GM12878 (cell line): ENCODE results near the gene SORBS1. TPM values are rescaled to one million over a fixed set of nuclear protein-coding genes. Genes with fewer than 3 reads are reported as not detected.

Experiments
- ATAC-seq: fragments of 200-7000 bp; cut with Tn5 transposase; 3 replicates; pipeline ENCODE4 v1.9.1; 2020; ENCODE audit warnings: mild to moderate bottlenecking, moderate library complexity
- BruUV-seq: library from RNA; stranded (reverse); fragments of 400-500 nt; replicated peaks from 2 replicates; lab custom pipeline; 2021; lab: Mats Ljungman, UMichigan
- CTCF ChIA-PET: fragments of 300-600 bp; sonication (Branson Sonifier 250); formaldehyde crosslinking; extraction: SDS; loops from one replicate; lab custom pipeline; 2021; ENCODE audit warnings: inconsistent platforms; lab: Yijun Ruan, JAX
- POLR2A ChIA-PET: fragments of 350-600 bp; formaldehyde crosslinking; extraction: SDS; loops from one replicate; lab custom pipeline; 2021; ENCODE audit warnings: inconsistent platforms; lab: Charles Lee
- RAD21 ChIA-PET: fragments of 300-600 bp; sonication (Branson Sonifier 250); formaldehyde crosslinking; loops from one replicate; lab custom pipeline; 2023; ENCODE audit warnings: antibody characterized with exemption; ENCODE audit not compliant: unreplicated experiment; lab: Charles Lee
- SMC1A ChIA-PET: fragments of 300-600 bp; sonication (Branson Sonifier 250); formaldehyde crosslinking; loops from one replicate; lab custom pipeline; 2023; ENCODE audit not compliant: unreplicated experiment, uncharacterized antibody; lab: Charles Lee
- DNase-seq: peaks from one replicate; pipeline ENCODE4 v3.0.0-alpha.2; 2011; ENCODE audit warnings: low read depth, low spot score
- FAIRE-seq: peaks from 3 replicates; lab custom pipeline; 2011; peaks lifted over from hg19 to GRCh38; lab: Jason Lieb, UNC
- H2AFZ ChIP-seq: 2 replicates; pipeline ENCODE4 v1.6.0; 2011; ENCODE audit warnings: low read depth, low read length, control low read depth; ENCODE audit not compliant: control insufficient read depth
- H3K27ac ChIP-seq: 2 replicates; pipeline ENCODE4 v1.5.1; 2011; ENCODE audit warnings: control low read depth; ENCODE audit not compliant: control insufficient read depth, insufficient read depth
- H3K27me3 ChIP-seq, 2 experiments: replicated peaks in 1 of 2; 2 replicates each; pipeline versions ENCODE4 v1.6.0 to v1.6.1; 2011; ENCODE audit warnings: low read length in 1 of 2; ENCODE audit not compliant: control insufficient read depth in 2 of 2, insufficient read depth in 2 of 2
- H3K36me3 ChIP-seq, 2 experiments: 2 replicates each; pipeline ENCODE4 v1.5.1; 2011; ENCODE audit warnings: low read length in 1 of 2; ENCODE audit not compliant: control insufficient read depth in 2 of 2, insufficient read depth in 2 of 2
- H3K4me1 ChIP-seq: 2 replicates; pipeline ENCODE4 v1.6.1; 2011; ENCODE audit warnings: mild to moderate bottlenecking, low read length, moderate library complexity, mixed read lengths; ENCODE audit not compliant: control insufficient read depth, insufficient read depth
- H3K4me2 ChIP-seq: 2 replicates; pipeline ENCODE4 v1.6.0; 2011; ENCODE audit warnings: control low read depth; ENCODE audit not compliant: control insufficient read depth, insufficient read depth
- H3K4me3 ChIP-seq: fragments of 200-600 bp; sonication (generic); 2 replicates; pipeline ENCODE4 v1.5.1; 2016
- H3K79me2 ChIP-seq: 2 replicates; pipeline ENCODE4 v1.6.0; 2011; ENCODE audit warnings: low read length; ENCODE audit not compliant: control insufficient read depth, insufficient read depth
- H3K9ac ChIP-seq: 2 replicates; pipeline ENCODE4 v1.8.0; 2011; ENCODE audit warnings: low read length, control low read depth, mixed read lengths; ENCODE audit not compliant: control insufficient read depth, insufficient read depth
- H3K9me3 ChIP-seq: replicated peaks from 3 replicates; pipeline ENCODE4 v1.5.1; 2011; ENCODE audit warnings: mild to moderate bottlenecking, low read length; ENCODE audit not compliant: control insufficient read depth, insufficient read depth
- H4K20me1 ChIP-seq: 2 replicates; pipeline ENCODE4 v1.6.0; 2011; ENCODE audit not compliant: control insufficient read depth, insufficient read depth
- BACH1 ChIP-seq: fragments of 450-650 bp; IDR thresholded peaks from 2 replicates; pipeline ENCODE4 v1.6.1; 2017; ENCODE audit warnings: mild to moderate bottlenecking, borderline replicate concordance
- CREB1 ChIP-seq: IDR thresholded peaks from 2 replicates; pipeline ENCODE4 v1.6.1; 2012; ENCODE audit warnings: low read depth, mild to moderate bottlenecking, inconsistent platforms
- DPF2 ChIP-seq: fragments of 450-650 bp; IDR thresholded peaks from 2 replicates; pipeline ENCODE4 v1.6.1; 2017; ENCODE audit warnings: mild to moderate bottlenecking
- EED ChIP-seq: sonication (generic); IDR thresholded peaks from 2 replicates; pipeline ENCODE4 v1.6.1; 2016; ENCODE audit warnings: antibody characterized with exemption, low read depth
- GATAD2B ChIP-seq: fragments of 450-650 bp; conservative IDR thresholded peaks from 2 replicates; pipeline ENCODE4 v1.6.1; 2017; ENCODE audit warnings: low read depth, mild to moderate bottlenecking, moderate library complexity
- HDGF ChIP-seq: fragments of 450-650 bp; IDR thresholded peaks from 2 replicates; pipeline ENCODE4 v1.6.1; 2016; ENCODE audit warnings: antibody characterized with exemption
- PML ChIP-seq: IDR thresholded peaks from 2 replicates; pipeline ENCODE4 v1.6.1; 2012; ENCODE audit warnings: low read length, inconsistent platforms
- SIN3A ChIP-seq: IDR thresholded peaks from 2 replicates; pipeline ENCODE4 v1.6.1; 2012; ENCODE audit warnings: low read depth, low read length, improper control_type of control experiment
- SP1 ChIP-seq: IDR thresholded peaks from one replicate; pipeline ENCODE4 v1.6.1; 2011; ENCODE audit warnings: low read depth, low read length
- SPI1 ChIP-seq: IDR thresholded peaks from 2 replicates; pipeline ENCODE4 v1.6.1; 2011; ENCODE audit warnings: low read depth, mild to moderate bottlenecking, low read length, moderate library complexity, borderline replicate concordance; ENCODE audit not compliant: insufficient read depth
- SUPT20H ChIP-seq: IDR thresholded peaks from 2 replicates; pipeline ENCODE4 v1.6.1; 2011; ENCODE audit warnings: low read depth, mild to moderate bottlenecking, low read length, moderate library complexity, borderline replicate concordance; ENCODE audit not compliant: control insufficient read depth
- TCF3 ChIP-seq: IDR thresholded peaks from 2 replicates; pipeline ENCODE4 v1.6.1; 2012; ENCODE audit warnings: low read depth, mild to moderate bottlenecking, low read length, borderline replicate concordance; ENCODE audit not compliant: insufficient read depth
- ZBED1 ChIP-seq: IDR thresholded peaks from 2 replicates; pipeline ENCODE4 v1.6.1; 2016; ENCODE audit warnings: borderline replicate concordance
- ZNF217 ChIP-seq: fragments of 450-650 bp; IDR thresholded peaks from 2 replicates; pipeline ENCODE4 v1.6.1; 2017; ENCODE audit warnings: antibody characterized with exemption, mild to moderate bottlenecking
- WGBS: methylation state at CpG from one replicate; pipeline ENCODE4 v1.1.6; 2016; ENCODE audit warnings: low lambda C conversion rate; ENCODE audit not compliant: insufficient replicate concordance, insufficient coverage; ENCODE audit errors: missing lambda C conversion rate; 5-methylcytosine and 5-hydroxymethylcytosine counted together
- in situ Hi-C: fragments of 300-500 bp; cut with MboI; formaldehyde crosslinking; loops from 9 replicates; pipeline ENCODE4 v1.14.3; 2018; ENCODE audit warnings: mixed read lengths
- intact Hi-C: fragments of 100-400 bp; cut with micrococcal nuclease; formaldehyde crosslinking; loops from one replicate; pipeline ENCODE4 v1.14.2; 2022; ENCODE audit not compliant: unreplicated experiment
- polyA plus RNA-seq, 11 experiments: library from polyadenylated mRNA; depleted of rRNA in 4 of 11; unstranded in 6 of 11; stranded (reverse) in 5 of 11; fragments of >200 nt; fragmentation: Nextera tagmentation in 4 of 11; fragmentation: Illumina TruSeq in 1 of 11; extraction: Ambion mirVana in 4 of 11; extraction: Trizol in 1 of 11; gene quantifications; 1 replicate in 1 of 11; 2 replicates in 10 of 11; pipeline versions ENCODE4 v1.2.1 to v1.2.3, GENCODE V29; 2011 to 2016; ENCODE audit warnings: inconsistent platforms in 2 of 11, missing spikeins in 2 of 11, low read depth in 1 of 11
- total RNA-seq, 4 experiments: library from RNA; depleted of rRNA in 3 of 4; stranded (reverse); fragments of >200 nt in 3 of 4; fragmentation: Illumina TruSeq in 1 of 4; extraction: Trizol in 1 of 4; gene quantifications; 2 replicates each; pipeline versions ENCODE4 v1.2.1 to v1.2.3, GENCODE V29; 2013 to 2021

Gene SORBS1
- total and polyA plus RNA-seq, 10 of the 15 experiments (the other 5 are each of a cell fraction or from before 2014, with no cell fraction given): 0.13 to 0.75 (median 0.39) TPM

GRCh38 chr10:95457319-95457886, 103.8 kb downstream of the SORBS1 start:
- intact Hi-C loops: no loop called here
- BruUV-seq: no TSS peak
- peaks cover 0 to 2% of the 10 kb centered on the region in 2 experiments; a peak in 1 of 4 replicates for H3K27me3 ChIP-seq
- H3K27ac ChIP-seq: no peak overlapping the region
- ChIA-PET RAD21 (no interaction called here), CTCF (no interaction called here), SMC1A (no interaction called here), POLR2A (no interaction called here)
- no peak overlapping the region for H3K4me3 ChIP-seq
- TF ChIP-seq SUPT20H (no peak), BACH1 (no peak), GATAD2B (no peak), EED (no peak), SIN3A (no peak), HDGF (no peak), ZNF217 (no peak), CREB1 (no peak), DPF2 (no peak), ZBED1 (no peak)
- H2AFZ ChIP-seq: no peak overlapping the region
- H3K79me2 ChIP-seq: no peaks in the 10 kb centered on the region
- DNase-seq (no peak), ATAC-seq (no peak), FAIRE-seq (no peak)
- H3K9ac ChIP-seq: no peak overlapping the region
- in situ Hi-C loops: no loop called here
- 34% methylated on average over 5 of the region's 5 CpGs for WGBS
- no peak overlapping the region for H3K4me2 ChIP-seq
- no peaks in the 10 kb centered on the region for H3K36me3 ChIP-seq
- no peaks in the 10 kb centered on the region for H4K20me1 ChIP-seq
- no peaks in the 10 kb centered on the region for H3K4me1 ChIP-seq
- H3K9me3 ChIP-seq: no peaks in the 10 kb centered on the region

GRCh38 chr10:95456516-95456915, 104.7 kb downstream of the SORBS1 start:
- Histone ChIP-seq H3K4me1 (no peaks in the 10 kb centered on the region), H3K4me3 (no peak overlapping the region), H3K79me2 (no peaks in the 10 kb centered on the region), H3K36me3 (no peaks in the 10 kb centered on the region), H3K4me2 (no peak overlapping the region), H3K27ac (no peak overlapping the region), H2AFZ (no peak overlapping the region), H4K20me1 (no peaks in the 10 kb centered on the region), H3K9me3 (no peaks in the 10 kb centered on the region), H3K9ac (no peak overlapping the region), H3K27me3 (peaks cover 0 to 2% of the 10 kb centered on the region in 2 experiments; a peak in 1 of 4 replicates)
- no TSS peak for BruUV-seq
- POLR2A ChIA-PET: no interaction called here
- CTCF ChIA-PET: no interaction called here
- TF ChIP-seq TCF3: no peak
- TF ChIP-seq BACH1: no peak
- TF ChIP-seq PML: no peak
- no peak for TF ChIP-seq SP1
- TF ChIP-seq SPI1: no peak
- in situ Hi-C loops (no loop called here), intact Hi-C loops (no loop called here)
- no peak for DNase-seq
- ATAC-seq: no peak
- SMC1A ChIA-PET: no interaction called here
- WGBS: 32% methylated on average over 2 of the region's 2 CpGs
- RAD21 ChIA-PET: no interaction called here
- FAIRE-seq: no peak
